Measurements from ENCODE around the gene VPREB3.

DNA sequence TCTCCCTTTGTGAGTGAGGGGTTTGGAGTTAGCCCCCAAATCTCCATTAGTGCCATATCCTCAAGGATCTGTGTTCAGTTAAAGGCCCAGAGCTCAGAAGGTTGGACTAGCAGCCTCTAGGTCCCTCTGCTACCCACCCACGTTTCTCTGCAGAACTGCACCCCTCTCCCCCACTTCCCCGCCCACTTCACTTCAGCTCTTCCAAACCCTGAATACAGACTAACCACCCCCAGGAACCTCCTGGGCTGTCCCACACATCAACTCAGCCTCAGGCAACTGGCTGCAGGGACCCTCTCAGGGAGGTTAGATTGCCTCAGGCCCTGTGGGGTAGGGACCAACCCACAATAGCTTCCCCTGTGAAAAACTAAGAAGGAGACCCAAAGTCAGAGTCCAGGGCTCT lies 840 bp downstream of the VPREB3 start:
- TF ChIP-seq, protein P1, sequence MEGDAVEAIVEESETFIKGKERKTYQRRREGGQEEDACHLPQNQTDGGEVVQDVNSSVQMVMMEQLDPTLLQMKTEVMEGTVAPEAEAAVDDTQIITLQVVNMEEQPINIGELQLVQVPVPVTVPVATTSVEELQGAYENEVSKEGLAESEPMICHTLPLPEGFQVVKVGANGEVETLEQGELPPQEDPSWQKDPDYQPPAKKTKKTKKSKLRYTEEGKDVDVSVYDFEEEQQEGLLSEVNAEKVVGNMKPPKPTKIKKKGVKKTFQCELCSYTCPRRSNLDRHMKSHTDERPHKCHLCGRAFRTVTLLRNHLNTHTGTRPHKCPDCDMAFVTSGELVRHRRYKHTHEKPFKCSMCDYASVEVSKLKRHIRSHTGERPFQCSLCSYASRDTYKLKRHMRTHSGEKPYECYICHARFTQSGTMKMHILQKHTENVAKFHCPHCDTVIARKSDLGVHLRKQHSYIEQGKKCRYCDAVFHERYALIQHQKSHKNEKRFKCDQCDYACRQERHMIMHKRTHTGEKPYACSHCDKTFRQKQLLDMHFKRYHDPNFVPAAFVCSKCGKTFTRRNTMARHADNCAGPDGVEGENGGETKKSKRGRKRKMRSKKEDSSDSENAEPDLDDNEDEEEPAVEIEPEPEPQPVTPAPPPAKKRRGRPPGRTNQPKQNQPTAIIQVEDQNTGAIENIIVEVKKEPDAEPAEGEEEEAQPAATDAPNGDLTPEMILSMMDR (IDR thresholded peaks at IDR 0.05; ENCODE audit: control extremely low read depth in 1 of 3, insufficient read depth in 1 of 3, low read depth in 1 of 3, low read length in 3 of 3): no peak
- no peak for TF ChIP-seq ASH2L (IDR thresholded peaks at IDR 0.05; ENCODE audit: low read length)
- no peak for TF ChIP-seq SP1 (IDR thresholded peaks at IDR 0.05; ENCODE audit: low read depth, low read length)
- no peak for TF ChIP-seq HDAC6 (IDR thresholded peaks at IDR 0.05; ENCODE audit: low read depth, low read length)
- no peak for TF ChIP-seq EP300 (IDR thresholded peaks at IDR 0.05; ENCODE audit: borderline replicate concordance in 1 of 2, low read depth in 2 of 2, low read length in 2 of 2)
- TF ChIP-seq RAD21 (IDR thresholded peaks at IDR 0.05 in 1 of 2, conservative IDR thresholded peaks at IDR 0.05 in 1 of 2; ENCODE audit: low read depth in 2 of 2, low read length in 2 of 2): no peak
- TF ChIP-seq SP2 (IDR thresholded peaks at IDR 0.05; ENCODE audit: low read length): no peak
- no peak for TF ChIP-seq BCL11A (IDR thresholded peaks at IDR 0.05; ENCODE audit: low read depth in 2 of 2, low read length in 2 of 2)
